ENCODE results near the gene ADCY7.

GRCh38 chr16:50316102-50316847 is 49.9 kb downstream of the ADCY7 start:
- TF ChIP-seq CTCF (IDR thresholded peaks at IDR 0.05): no peak
- TF ChIP-seq POLR2A (IDR thresholded peaks at IDR 0.05): no peak
